ENCODE results near the gene SLC50A1.
"Not testable (repeated sequence)": the region's sequence is repeated elsewhere in the genome, so short reads cannot be mapped to it uniquely, and the experiment has no call there.

The SLC50A1 gene

DNA sequence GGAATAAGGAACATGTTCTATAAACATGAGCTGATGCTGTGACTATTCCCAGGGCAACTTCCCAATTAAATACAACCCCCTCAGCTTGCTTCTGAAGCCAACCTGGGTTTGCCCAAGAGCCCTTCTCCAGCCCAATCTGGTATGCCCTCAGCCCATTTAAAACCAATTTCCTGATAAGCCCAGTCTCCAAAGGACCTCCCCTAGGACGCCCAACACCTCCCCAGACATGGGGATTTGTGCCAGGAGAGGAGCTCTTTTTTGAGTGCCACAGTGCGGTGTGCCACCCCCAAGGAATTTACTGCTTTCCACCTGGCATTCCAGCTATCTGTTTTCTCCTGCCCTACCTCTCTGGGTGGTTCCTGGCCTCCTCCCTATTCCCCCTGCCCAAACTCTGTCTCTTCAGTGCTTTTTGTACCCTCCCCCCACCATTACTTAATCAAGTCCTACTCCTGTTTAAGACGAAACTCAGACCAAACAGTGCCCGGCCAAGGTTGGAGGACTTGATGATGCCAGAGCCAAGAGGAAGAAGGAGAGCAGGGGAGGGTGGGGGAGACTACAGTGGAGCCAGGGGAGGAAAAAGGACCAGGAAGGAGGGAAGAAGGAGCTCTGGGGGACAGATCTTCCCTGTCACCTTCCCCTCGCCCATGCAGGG lies 19.4 kb upstream of the SLC50A1 start:
- DNase-seq (ENCODE audit: low read depth): no peak

GRCh38 chr1:155117610-155118009 lies 18.0 kb upstream of the SLC50A1 start:
- no peak for DNase-seq (ENCODE audit: low read depth)

- DNase-seq (ENCODE audit: low read depth): not testable (repeated sequence)
Measured at GRCh38 chr1:155118090-155118489, 17.6 kb upstream of the SLC50A1 start.

- DNase-seq (ENCODE audit: low read depth): no peak
Measured at GRCh38 chr1:155120253-155120652, 15.4 kb upstream of the SLC50A1 start.

DNA sequence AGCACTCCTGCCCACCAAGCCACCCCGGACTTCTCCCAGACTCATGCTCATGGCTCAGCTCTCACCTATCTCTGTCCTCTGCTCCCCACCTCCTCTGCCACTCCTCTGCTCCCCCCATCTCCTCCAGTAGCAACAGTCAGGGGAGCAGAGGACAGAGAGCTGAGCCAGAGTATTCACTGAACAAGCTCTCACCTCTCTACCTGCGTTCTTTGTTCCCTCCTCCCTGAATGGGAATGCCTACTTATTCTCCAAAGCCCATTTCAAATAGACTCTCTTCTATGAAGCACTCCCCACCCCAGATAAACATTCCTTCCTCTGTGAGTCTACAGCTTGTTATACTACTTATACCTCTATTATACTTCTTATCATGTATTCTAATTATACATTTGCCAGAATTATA lies 14.4 kb upstream of the SLC50A1 start:
- DNase-seq (ENCODE audit: low read depth): no peak

DNA sequence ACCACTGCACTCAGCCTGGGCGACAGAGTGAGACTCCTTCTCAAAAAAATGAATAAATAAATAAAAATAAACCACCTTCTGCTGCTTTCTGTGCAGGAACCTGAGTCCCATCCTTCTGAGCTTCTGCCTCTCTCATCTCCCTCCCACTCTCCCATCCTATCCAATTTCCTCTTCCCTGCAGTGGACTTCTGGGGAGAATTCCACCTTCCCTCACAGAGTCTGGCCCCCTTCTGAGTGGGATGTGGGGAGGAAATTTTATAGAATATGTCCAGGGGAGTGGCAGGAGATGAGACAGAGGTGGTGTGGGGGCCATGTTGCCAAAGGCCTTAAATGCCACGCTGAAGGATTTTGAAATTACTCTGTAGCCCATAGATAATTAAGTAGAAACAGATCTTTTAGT lies 13.3 kb upstream of the SLC50A1 start:
- no peak for DNase-seq (ENCODE audit: low read depth)

- DNase-seq (ENCODE audit: low read depth): no peak
Measured at GRCh38 chr1:155123801-155124200, 11.9 kb upstream of the SLC50A1 start.

GRCh38 chr1:155124503-155125463 lies 10.9 kb upstream of the SLC50A1 start:
- no peak for DNase-seq (ENCODE audit: low read depth)

DNA sequence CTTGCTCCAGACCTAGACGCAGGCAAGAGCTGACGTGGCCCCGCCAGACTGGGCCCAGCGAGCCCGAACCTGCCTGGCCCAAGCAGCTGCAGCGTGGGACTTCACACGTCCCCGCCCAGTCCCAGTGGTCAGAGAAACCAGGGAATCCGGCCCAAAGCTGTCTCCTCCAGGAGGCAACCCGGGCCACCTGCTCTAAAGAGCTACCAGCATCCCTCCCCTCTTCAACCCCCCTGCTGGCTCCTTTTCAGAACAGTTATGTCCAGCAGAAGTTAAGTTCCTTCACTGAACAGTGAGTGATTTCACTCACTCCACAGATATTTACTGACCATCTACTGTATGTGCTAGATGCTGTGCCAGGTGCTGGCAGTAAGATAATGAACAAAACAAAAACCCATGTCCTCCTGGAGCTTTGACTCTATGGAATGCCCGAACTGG lies 10.1 kb upstream of the SLC50A1 start:
- no peak for DNase-seq (ENCODE audit: low read depth)

GRCh38 chr1:155125946-155126555 lies 9.6 kb upstream of the SLC50A1 start:
- DNase-seq (ENCODE audit: low read depth): no peak

DNA sequence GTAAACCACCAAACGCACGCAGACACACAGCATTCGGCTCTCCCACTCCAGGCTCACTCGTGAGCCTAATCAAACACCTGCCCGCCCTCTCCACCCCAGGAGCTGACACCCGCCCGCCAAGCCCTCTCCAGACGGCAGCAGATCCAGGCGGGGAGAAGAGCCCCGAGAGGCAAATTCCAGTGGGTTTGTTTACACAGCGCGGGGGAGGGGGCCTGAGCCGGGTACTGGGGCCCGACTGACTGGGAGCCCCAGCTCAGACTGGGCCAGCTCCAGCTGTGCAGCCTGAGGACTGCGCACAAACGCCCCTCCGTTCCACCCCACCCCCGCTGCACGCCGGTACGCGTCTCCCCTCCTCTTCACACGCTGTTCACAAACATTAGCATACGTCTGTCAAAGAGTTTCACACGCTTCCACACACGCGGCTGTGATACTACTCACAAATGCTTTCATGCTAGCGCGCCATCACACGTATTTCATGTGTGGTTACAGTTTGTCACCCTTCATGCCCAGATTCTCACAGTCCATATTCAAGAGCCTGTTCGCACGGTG lies 9.0 kb upstream of the SLC50A1 start:
- DNase-seq (ENCODE audit: low read depth): no peak

GRCh38 chr1:155127105-155127966 lies 8.3 kb upstream of the SLC50A1 start, which contains the start of gene EFNA1:
TSS of gene EFNA1 (plus strand) at chr1:155127876. CDS start at chr1:155127978, 102 bp downstream.
- DNase-seq (ENCODE audit: low read depth): peak; percentile 27

DNA sequence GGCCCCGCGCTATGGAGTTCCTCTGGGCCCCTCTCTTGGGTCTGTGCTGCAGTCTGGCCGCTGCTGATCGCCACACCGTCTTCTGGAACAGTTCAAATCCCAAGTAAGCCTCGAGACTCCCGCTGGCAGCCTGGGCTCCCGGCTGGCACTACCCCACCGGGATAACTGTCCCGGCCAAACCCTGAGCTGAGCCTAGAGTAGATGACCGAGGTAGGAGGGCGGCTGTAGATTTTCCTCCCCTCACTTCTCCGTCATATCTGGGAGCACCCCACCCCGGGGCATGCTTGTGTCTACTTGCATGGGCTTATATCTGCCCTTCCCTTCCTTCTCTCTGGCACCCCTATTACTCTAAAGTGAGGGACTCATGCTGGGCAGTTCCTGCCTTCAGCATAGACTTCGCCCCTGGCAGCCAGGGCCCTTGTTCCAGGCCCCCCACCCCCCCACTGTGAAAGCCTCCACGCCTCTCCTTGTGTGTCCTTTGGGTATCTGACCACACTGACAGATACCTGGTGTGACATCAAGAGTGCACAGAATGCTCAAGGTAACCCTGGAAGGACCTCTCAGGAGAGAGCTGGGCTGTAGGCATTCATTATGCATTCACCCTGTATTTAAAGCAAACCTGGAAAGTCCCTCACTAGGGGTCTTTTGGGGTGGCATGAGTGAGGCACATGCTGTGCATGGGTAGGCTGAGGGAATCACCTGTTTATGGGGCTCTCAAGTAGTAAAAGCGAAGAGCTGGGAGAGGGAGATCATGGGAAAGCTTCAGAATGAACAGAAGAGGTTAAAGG lies 7.5 kb upstream of the SLC50A1 start:
- DNase-seq (ENCODE audit: low read depth): no peak

DNA sequence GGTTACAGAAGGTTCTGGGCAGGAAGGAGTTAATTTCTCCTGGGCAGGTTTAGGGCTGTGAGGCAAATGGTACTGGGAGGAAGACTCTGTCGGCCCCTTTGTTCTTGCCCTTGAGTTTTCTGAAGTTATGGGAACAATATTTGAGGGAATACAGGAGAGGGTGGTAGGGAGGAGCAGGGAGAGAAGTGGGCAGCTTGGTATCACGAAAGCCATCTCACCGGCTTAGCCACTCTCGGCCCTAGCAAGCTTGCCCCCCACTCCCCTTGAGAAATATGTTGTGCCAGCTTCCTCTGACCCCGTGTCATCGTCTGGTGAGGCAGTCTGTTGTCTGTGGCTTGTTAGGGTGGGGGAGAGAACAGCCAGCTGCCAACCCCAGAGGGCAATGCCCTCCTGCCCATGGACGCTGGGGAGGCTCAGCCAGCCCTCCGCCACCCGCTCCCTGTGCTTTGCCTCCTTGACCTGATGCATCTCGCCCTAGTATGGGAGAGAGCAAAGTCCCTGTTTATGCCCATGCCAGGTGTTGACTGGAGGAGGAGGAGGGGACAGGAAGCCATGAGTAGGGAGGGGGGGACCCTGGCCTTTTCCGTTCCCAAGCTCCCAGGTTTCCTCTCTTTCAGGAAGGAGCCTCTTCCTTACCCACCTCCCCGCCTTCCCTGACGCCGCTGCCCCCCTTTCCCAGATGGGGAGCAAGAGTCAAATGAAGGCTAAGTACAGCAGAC lies 6.7 kb upstream of the SLC50A1 start:
- no peak for DNase-seq (ENCODE audit: low read depth)

GRCh38 chr1:155130272-155131006 lies 5.2 kb upstream of the SLC50A1 start:
- DNase-seq (ENCODE audit: low read depth): no peak

DNA sequence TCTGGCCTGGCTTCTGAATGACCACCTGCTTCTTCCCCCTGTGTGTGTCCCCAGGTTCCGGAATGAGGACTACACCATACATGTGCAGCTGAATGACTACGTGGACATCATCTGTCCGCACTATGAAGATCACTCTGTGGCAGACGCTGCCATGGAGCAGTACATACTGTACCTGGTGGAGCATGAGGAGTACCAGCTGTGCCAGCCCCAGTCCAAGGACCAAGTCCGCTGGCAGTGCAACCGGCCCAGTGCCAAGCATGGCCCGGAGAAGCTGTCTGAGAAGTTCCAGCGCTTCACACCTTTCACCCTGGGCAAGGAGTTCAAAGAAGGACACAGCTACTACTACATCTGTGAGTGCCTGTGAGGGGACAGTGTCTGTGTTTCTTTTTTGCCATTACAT lies 4.4 kb upstream of the SLC50A1 start:
- DNase-seq (ENCODE audit: low read depth): no peak

DNA sequence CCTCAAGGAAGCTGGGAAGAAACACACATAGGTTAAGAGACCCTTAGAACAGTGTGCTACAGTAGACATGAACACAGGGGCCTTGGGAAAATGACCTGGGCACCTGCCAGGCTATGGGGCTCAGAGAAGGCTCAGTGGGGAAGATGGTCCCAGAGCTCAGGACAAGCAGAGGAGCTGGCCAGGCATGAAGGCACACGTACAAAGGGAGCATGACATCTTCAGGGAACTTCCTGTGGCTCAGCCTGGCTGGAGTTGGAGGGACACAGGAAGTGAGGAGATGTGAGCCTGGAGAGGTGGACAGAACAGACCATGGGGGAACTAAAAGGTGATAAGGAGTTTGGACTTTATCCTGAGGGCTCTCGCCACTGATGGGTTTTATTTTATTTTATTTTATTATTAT lies 3.8 kb upstream of the SLC50A1 start:
- no peak for DNase-seq (ENCODE audit: low read depth)

- DNase-seq (ENCODE audit: low read depth): no peak
Measured at GRCh38 chr1:155133799-155134281, 1.8 kb upstream of the SLC50A1 start.

- DNase-seq (ENCODE audit: low read depth): no peak
Measured at GRCh38 chr1:155134322-155134721, 1.3 kb upstream of the SLC50A1 start.
